Caco-2 (cell line): ENCODE data around the gene KLHL29. TPM values are rescaled to one million over a fixed set of nuclear protein-coding genes. Genes with fewer than 3 reads are reported as not detected.

Experiments
- BruUV-seq: library from RNA; stranded (reverse); fragments of 400-500 nt; replicated peaks from 2 replicates; lab custom pipeline; 2021; lab: Mats Ljungman, UMichigan
- CTCF ChIA-PET: fragments of 300-600 bp; sonication (Branson Sonifier 250); formaldehyde crosslinking; loops from one replicate; lab custom pipeline; 2022; ENCODE audit warnings: antibody characterized with exemption; lab: Charles Lee
- POLR2A ChIA-PET: fragments of 300-600 bp; sonication (Branson Sonifier 250); formaldehyde crosslinking; loops from one replicate; lab custom pipeline; 2022; ENCODE audit warnings: antibody characterized with exemption; lab: Charles Lee
- DNase-seq, 2 experiments: peaks; one replicate each; pipeline versions ENCODE4 v3.0.0 to v3.0.0-alpha.2; 2020 to 2022
- H3K27me3 ChIP-seq: replicated peaks from 2 replicates; pipeline ENCODE4 v1.6.0; 2011; ENCODE audit warnings: low read length; ENCODE audit not compliant: control insufficient read depth, insufficient read depth
- H3K36me3 ChIP-seq: 2 replicates; pipeline ENCODE4 v1.5.1; 2011; ENCODE audit warnings: low read length; ENCODE audit not compliant: control insufficient read depth, insufficient read depth
- H3K4me1 ChIP-seq: fragments of 250-450 bp; sonication (Bioruptor Pico); 2 replicates; pipeline ENCODE4 v1.5.1; 2020; ENCODE audit warnings: mild to moderate bottlenecking
- H3K4me3 ChIP-seq: 2 replicates; pipeline ENCODE4 v1.5.1; 2011; ENCODE audit warnings: low read depth, mild to moderate bottlenecking, control low read depth, low read length
- H3K9me3 ChIP-seq: fragments of 250-450 bp; sonication (Bioruptor Pico); 2 replicates; pipeline ENCODE4 v1.5.1; 2020; ENCODE audit warnings: mild to moderate bottlenecking, moderate library complexity
- H3K27ac Mint-ChIP-seq: one replicate; pipeline ENCODE4 v1.8.0; 2022; ENCODE audit warnings: mixed read lengths; ENCODE audit not compliant: unreplicated experiment
- H3K27me3 Mint-ChIP-seq: one replicate; pipeline ENCODE4 v1.8.0; 2022; ENCODE audit warnings: mixed read lengths; ENCODE audit not compliant: insufficient read depth, unreplicated experiment
- H3K36me3 Mint-ChIP-seq: one replicate; pipeline ENCODE4 v1.8.0; 2022; ENCODE audit warnings: mild to moderate bottlenecking, mixed read lengths; ENCODE audit not compliant: insufficient read depth, unreplicated experiment
- H3K4me1 Mint-ChIP-seq: one replicate; pipeline ENCODE4 v1.8.0; 2022; ENCODE audit warnings: low read depth, mixed read lengths; ENCODE audit not compliant: unreplicated experiment
- H3K4me3 Mint-ChIP-seq: one replicate; pipeline ENCODE4 v1.8.0; 2022; ENCODE audit warnings: mild to moderate bottlenecking, moderate library complexity, mixed read lengths; ENCODE audit not compliant: unreplicated experiment
- H3K9me3 Mint-ChIP-seq: one replicate; pipeline ENCODE4 v1.8.0; 2022; ENCODE audit warnings: mixed read lengths; ENCODE audit not compliant: unreplicated experiment
- intact Hi-C: fragments of 100-400 bp; cut with micrococcal nuclease; formaldehyde crosslinking; loops from one replicate; pipeline ENCODE4 v1.10.0; 2022; ENCODE audit not compliant: unreplicated experiment
- total RNA-seq: library from RNA; stranded (reverse); gene quantifications from 2 replicates; pipeline ENCODE4 v1.2.3, GENCODE V29; 2022
- TF ChIP-seq, protein P1 (sequence below), 2 experiments: fragments of 200-600 bp in 1 of 2; IDR thresholded peaks; 1 replicate in 1 of 2; 2 replicates in 1 of 2; pipeline versions ENCODE4 v1.5.1 to v1.8.0; 2011 to 2022; ENCODE audit warnings: antibody characterized with exemption in 1 of 2, control low read depth in 1 of 2, inconsistent platforms in 1 of 2, low read depth in 1 of 2, low read length in 1 of 2, mild to moderate bottlenecking in 1 of 2, moderate library complexity in 1 of 2; ENCODE audit not compliant: insufficient read depth in 1 of 2, severe bottlenecking in 1 of 2, unreplicated experiment in 1 of 2

KLHL29 gene
- total RNA-seq, 1 experiment from 2014 or later: 0.61 TPM

DNA sequence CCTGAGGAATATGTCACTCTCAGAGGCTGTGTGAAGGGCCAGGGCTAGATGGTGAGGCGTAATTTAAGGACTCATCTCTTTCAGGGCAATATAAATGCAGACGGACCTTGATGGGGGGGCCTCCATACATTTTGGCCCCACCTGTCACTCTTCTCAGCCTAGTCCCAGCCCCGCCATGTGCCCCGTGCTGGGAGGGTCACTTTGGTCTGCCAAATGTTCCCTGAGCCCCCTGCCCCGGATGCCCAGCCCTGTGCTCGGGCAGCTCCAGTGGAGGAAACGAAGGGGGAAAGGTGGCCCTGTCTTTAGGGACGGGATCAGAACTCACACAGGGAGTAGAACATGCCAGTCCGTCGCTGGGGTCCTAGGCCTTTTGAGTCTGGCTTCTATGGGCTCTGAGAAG, 168.6 kb downstream of the KLHL29 start:
- no peaks in the 10 kb centered on the region for H3K9me3 Mint-ChIP-seq
- H3K36me3 ChIP-seq: no peaks in the 10 kb centered on the region
- BruUV-seq: no TSS peak
- TF ChIP-seq, protein P1, sequence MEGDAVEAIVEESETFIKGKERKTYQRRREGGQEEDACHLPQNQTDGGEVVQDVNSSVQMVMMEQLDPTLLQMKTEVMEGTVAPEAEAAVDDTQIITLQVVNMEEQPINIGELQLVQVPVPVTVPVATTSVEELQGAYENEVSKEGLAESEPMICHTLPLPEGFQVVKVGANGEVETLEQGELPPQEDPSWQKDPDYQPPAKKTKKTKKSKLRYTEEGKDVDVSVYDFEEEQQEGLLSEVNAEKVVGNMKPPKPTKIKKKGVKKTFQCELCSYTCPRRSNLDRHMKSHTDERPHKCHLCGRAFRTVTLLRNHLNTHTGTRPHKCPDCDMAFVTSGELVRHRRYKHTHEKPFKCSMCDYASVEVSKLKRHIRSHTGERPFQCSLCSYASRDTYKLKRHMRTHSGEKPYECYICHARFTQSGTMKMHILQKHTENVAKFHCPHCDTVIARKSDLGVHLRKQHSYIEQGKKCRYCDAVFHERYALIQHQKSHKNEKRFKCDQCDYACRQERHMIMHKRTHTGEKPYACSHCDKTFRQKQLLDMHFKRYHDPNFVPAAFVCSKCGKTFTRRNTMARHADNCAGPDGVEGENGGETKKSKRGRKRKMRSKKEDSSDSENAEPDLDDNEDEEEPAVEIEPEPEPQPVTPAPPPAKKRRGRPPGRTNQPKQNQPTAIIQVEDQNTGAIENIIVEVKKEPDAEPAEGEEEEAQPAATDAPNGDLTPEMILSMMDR (IDR thresholded peaks at IDR 0.05; ENCODE audit: insufficient read depth in 1 of 2, low read depth in 1 of 2, low read length in 1 of 2, severe bottlenecking in 1 of 2, unreplicated experiment in 1 of 2): no peak
- intact Hi-C loops: no loop called here
- DNase-seq: no peak
- no peak overlapping the region for H3K4me3 Mint-ChIP-seq
- no peak overlapping the region for H3K27ac Mint-ChIP-seq
- ChIA-PET CTCF (no interaction called here), POLR2A (no interaction called here)
- H3K9me3 ChIP-seq: no peaks in the 10 kb centered on the region
- no peaks in the 10 kb centered on the region for H3K36me3 Mint-ChIP-seq
- H3K27me3 ChIP-seq: peaks cover 1% of the 10 kb centered on the region
- no peaks in the 10 kb centered on the region for H3K4me1 ChIP-seq
- no peak overlapping the region for H3K4me3 ChIP-seq
- no peaks in the 10 kb centered on the region for H3K27me3 Mint-ChIP-seq
- no peaks in the 10 kb centered on the region for H3K4me1 Mint-ChIP-seq

DNA sequence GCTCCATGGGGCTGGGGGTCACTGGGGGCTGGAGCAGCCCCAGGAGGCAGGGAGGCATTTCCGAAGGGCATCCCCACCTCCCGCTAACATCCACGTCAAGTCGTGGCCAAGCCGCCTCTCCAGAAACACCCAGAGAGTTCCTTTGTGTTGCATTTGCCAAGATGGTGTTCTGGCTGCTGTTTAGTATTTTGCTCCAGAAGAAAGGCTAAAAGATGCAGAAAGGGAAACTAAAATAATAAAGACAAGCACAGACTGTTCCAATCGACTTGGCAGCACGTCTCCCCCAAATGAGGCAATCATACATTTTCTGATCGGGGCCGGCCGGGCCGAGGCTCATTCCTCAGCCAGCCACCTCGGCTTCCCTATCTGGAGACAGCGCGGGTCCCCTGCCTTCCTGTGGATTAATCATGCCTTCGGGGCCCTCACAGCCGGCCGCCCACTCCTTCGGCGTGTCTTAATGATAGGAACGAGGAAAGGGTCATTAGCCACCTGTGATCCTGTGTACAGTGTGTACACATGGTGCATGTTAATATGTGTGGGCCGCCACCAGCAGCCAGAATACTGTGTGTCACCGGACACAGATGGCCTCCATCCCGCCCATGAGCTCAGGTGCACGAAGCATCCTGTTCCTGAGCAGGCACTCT, 169.2 kb downstream of the KLHL29 start:
- H3K27me3 ChIP-seq: peaks cover 1% of the 10 kb centered on the region
- DNase-seq: no peak
- intact Hi-C loops: no loop called here
- Mint-ChIP-seq H3K9me3 (no peaks in the 10 kb centered on the region), H3K36me3 (no peaks in the 10 kb centered on the region), H3K27ac (no peak overlapping the region), H3K27me3 (peaks cover 3% of the 10 kb centered on the region), H3K4me1 (no peaks in the 10 kb centered on the region), H3K4me3 (no peak overlapping the region)
- no peaks in the 10 kb centered on the region for H3K36me3 ChIP-seq
- H3K9me3 ChIP-seq: no peaks in the 10 kb centered on the region
- TF ChIP-seq, protein P1 (IDR thresholded peaks at IDR 0.05; ENCODE audit: insufficient read depth in 1 of 2, low read depth in 1 of 2, low read length in 1 of 2, severe bottlenecking in 1 of 2, unreplicated experiment in 1 of 2): no peak
- ChIA-PET POLR2A (no interaction called here), CTCF (no interaction called here)
- no peak overlapping the region for H3K4me3 ChIP-seq
- no TSS peak for BruUV-seq
- H3K4me1 ChIP-seq: no peaks in the 10 kb centered on the region

DNA sequence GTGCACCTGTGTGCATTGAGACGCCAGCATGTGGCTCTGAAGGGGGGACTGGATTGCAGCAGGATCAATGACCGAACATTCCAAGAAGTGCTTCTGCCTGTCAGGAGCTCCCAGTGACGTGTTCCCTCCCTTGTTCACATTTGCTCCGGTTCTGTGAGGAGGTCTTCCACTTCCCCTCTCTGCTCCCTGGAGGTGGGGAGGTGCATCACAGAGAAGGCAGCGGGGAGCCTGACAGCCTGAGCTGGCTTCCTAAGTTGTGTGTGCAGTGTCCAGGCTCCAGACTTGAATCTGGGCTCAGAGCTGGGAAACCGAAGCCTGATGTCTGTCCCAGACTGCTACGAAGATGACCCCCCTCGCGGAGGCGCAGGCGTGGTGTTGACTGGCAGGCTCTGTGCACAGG, 171.0 kb downstream of the KLHL29 start:
- peaks cover 11% of the 10 kb centered on the region for H3K27me3 Mint-ChIP-seq
- CTCF ChIA-PET: no interaction called here

More for the DNA sequence above, 171.0 kb downstream of the KLHL29 start:
- intact Hi-C loops: no loop called here
- Histone ChIP-seq H3K27me3 (peaks cover 1% of the 10 kb centered on the region), H3K9me3 (no peaks in the 10 kb centered on the region), H3K4me1 (no peaks in the 10 kb centered on the region), H3K4me3 (no peak overlapping the region), H3K36me3 (no peaks in the 10 kb centered on the region)
- Mint-ChIP-seq H3K36me3 (no peaks in the 10 kb centered on the region), H3K27ac (no peak overlapping the region), H3K4me1 (no peaks in the 10 kb centered on the region), H3K4me3 (no peak overlapping the region), H3K9me3 (no peaks in the 10 kb centered on the region)
- POLR2A ChIA-PET: no interaction called here
- TF ChIP-seq, protein P1 (IDR thresholded peaks at IDR 0.05; ENCODE audit: insufficient read depth in 1 of 2, low read depth in 1 of 2, low read length in 1 of 2, severe bottlenecking in 1 of 2, unreplicated experiment in 1 of 2): no peak
- BruUV-seq: no TSS peak
- DNase-seq: no peak
